OCI-LY7 (cell line): ENCODE data around the gene GMDS. TPM values are rescaled to one million over a fixed set of nuclear protein-coding genes. Genes with fewer than 3 reads are reported as not detected.

Experiments used
- BruUV-seq: library from RNA; stranded (reverse); fragments of 400-500 nt; replicated peaks from 2 replicates; lab custom pipeline; 2021; lab: Mats Ljungman, UMichigan
- CTCF ChIA-PET: fragments of 300-600 bp; sonication (Branson Sonifier 250); formaldehyde crosslinking; loops from one replicate; lab custom pipeline; 2022; ENCODE audit warnings: antibody characterized with exemption; ENCODE audit not compliant: unreplicated experiment; lab: Charles Lee
- POLR2A ChIA-PET: fragments of 300-600 bp; sonication (Branson Sonifier 250); formaldehyde crosslinking; loops from one replicate; lab custom pipeline; 2022; ENCODE audit warnings: antibody characterized with exemption; lab: Charles Lee
- DNase-seq: peaks from one replicate; pipeline ENCODE4 v3.0.0-alpha.2; 2015; ENCODE audit warnings: low spot score
- H2AFZ ChIP-seq: fragments of 200-600 bp; sonication (generic), shearing (Covaris generic); 2 replicates; pipeline ENCODE4 v1.6.1; 2014; ENCODE audit warnings: mild to moderate bottlenecking, antibody characterized with exemption, low read length, moderate library complexity
- H3K27ac ChIP-seq: fragments of 200-600 bp; sonication (generic); 2 replicates; pipeline ENCODE4 v1.5.1; 2014; ENCODE audit warnings: mixed run types, low read depth, mild to moderate bottlenecking, moderate library complexity, low read length, inconsistent platforms; ENCODE audit not compliant: poor library complexity, severe bottlenecking
- H3K36me3 ChIP-seq: fragments of 200-600 bp; sonication (generic); 2 replicates; pipeline ENCODE4 v1.6.1; 2014; ENCODE audit warnings: mild to moderate bottlenecking, antibody characterized with exemption, low read length, moderate library complexity, mixed read lengths; ENCODE audit not compliant: insufficient read depth
- H3K4me1 ChIP-seq: fragments of 200-600 bp; sonication (generic); 2 replicates; pipeline ENCODE4 v1.5.1; 2014; ENCODE audit warnings: mild to moderate bottlenecking, low read length; ENCODE audit not compliant: insufficient read depth, poor library complexity, severe bottlenecking
- H3K4me2 ChIP-seq: fragments of 200-600 bp; sonication (generic); 2 replicates; pipeline ENCODE4 v1.6.1; 2014; ENCODE audit warnings: mild to moderate bottlenecking, low read length
- H3K4me3 ChIP-seq: fragments of 200-600 bp; sonication (generic); 2 replicates; pipeline ENCODE4 v1.5.1; 2014; ENCODE audit warnings: mild to moderate bottlenecking, low read depth, low read length; ENCODE audit not compliant: poor library complexity, severe bottlenecking
- H3K79me2 ChIP-seq: fragments of 200-600 bp; sonication (generic); 2 replicates; pipeline ENCODE4 v1.6.1; 2016; ENCODE audit warnings: low read depth, mild to moderate bottlenecking, low read length, moderate library complexity, mixed read lengths; ENCODE audit not compliant: insufficient read depth
- H3K9me2 ChIP-seq: fragments of 200-600 bp; sonication (generic); 2 replicates; pipeline ENCODE4 v1.6.1; 2016; ENCODE audit warnings: mild to moderate bottlenecking, low read length, mixed read lengths; ENCODE audit not compliant: insufficient read depth
- H3K9me3 ChIP-seq: fragments of 200-600 bp; sonication (generic); 2 replicates; pipeline ENCODE4 v1.6.1; 2014; ENCODE audit warnings: mild to moderate bottlenecking, mixed run types, low read length, mixed read lengths
- H4K20me1 ChIP-seq: fragments of 200-600 bp; sonication (generic); 2 replicates; pipeline ENCODE4 v1.6.1; 2014; ENCODE audit warnings: mild to moderate bottlenecking, antibody characterized with exemption, low read length, moderate library complexity, mixed read lengths; ENCODE audit not compliant: insufficient read depth
- EZH2phosphoT487 ChIP-seq: fragments of 200-600 bp; sonication (generic); IDR thresholded peaks from 2 replicates; pipeline ENCODE4 v1.6.1; 2018; ENCODE audit warnings: low read depth, borderline replicate concordance, mild to moderate bottlenecking, mixed run types, antibody characterized with exemption, low read length, moderate library complexity, mixed read lengths
- intact Hi-C: fragments of 100-400 bp; cut with micrococcal nuclease; formaldehyde crosslinking; loops from one replicate; pipeline ENCODE4 v1.10.0; 2022; ENCODE audit not compliant: unreplicated experiment
- total RNA-seq, 2 experiments: library from RNA; depleted of rRNA in 1 of 2; stranded (reverse); fragments of >200 nt in 1 of 2; shearing (Covaris generic) in 1 of 2; gene quantifications; 2 replicates each; pipeline ENCODE4 v1.2.3, GENCODE V29; 2014 to 2022
- TF ChIP-seq, protein P1 (sequence below): fragments of 200-600 bp; sonication (generic); conservative IDR thresholded peaks from 2 replicates; pipeline ENCODE4 v1.5.1; 2014; ENCODE audit warnings: mild to moderate bottlenecking, antibody characterized with exemption, low read length, moderate library complexity, mixed read lengths

Gene GMDS
- total RNA-seq, 2 experiments from 2014 or later = 9.9 to 26.8 TPM

- TF ChIP-seq, protein P1, sequence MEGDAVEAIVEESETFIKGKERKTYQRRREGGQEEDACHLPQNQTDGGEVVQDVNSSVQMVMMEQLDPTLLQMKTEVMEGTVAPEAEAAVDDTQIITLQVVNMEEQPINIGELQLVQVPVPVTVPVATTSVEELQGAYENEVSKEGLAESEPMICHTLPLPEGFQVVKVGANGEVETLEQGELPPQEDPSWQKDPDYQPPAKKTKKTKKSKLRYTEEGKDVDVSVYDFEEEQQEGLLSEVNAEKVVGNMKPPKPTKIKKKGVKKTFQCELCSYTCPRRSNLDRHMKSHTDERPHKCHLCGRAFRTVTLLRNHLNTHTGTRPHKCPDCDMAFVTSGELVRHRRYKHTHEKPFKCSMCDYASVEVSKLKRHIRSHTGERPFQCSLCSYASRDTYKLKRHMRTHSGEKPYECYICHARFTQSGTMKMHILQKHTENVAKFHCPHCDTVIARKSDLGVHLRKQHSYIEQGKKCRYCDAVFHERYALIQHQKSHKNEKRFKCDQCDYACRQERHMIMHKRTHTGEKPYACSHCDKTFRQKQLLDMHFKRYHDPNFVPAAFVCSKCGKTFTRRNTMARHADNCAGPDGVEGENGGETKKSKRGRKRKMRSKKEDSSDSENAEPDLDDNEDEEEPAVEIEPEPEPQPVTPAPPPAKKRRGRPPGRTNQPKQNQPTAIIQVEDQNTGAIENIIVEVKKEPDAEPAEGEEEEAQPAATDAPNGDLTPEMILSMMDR = no peak
- no peak for TF ChIP-seq EZH2phosphoT487
- Histone ChIP-seq H2AFZ (no peak overlapping the region), H3K9me2 (no peaks in the 10 kb centered on the region), H3K4me3 (no peak overlapping the region), H3K27ac (no peak overlapping the region), H3K4me2 (no peak overlapping the region), H3K36me3 (no peaks in the 10 kb centered on the region), H3K79me2 (no peaks in the 10 kb centered on the region), H3K9me3 (no peaks in the 10 kb centered on the region), H3K4me1 (no peaks in the 10 kb centered on the region), H4K20me1 (no peaks in the 10 kb centered on the region)
- DNase-seq = no peak
- intact Hi-C loops = no loop called here
- ChIA-PET CTCF (no interaction called here), POLR2A (no interaction called here)
- BruUV-seq = no TSS peak
These were observed 654.2 kb downstream of the GMDS start for GRCh38 chr6:1591243-1591642.

- no peaks in the 10 kb centered on the region for H3K9me2 ChIP-seq
- intact Hi-C loops = no loop called here
- no peak overlapping the region for H3K27ac ChIP-seq
- DNase-seq = no peak
- no peaks in the 10 kb centered on the region for H3K4me1 ChIP-seq
- H3K36me3 ChIP-seq = no peaks in the 10 kb centered on the region
- no peak overlapping the region for H3K4me2 ChIP-seq
- CTCF ChIA-PET = no interaction called here
- POLR2A ChIA-PET = no interaction called here
- H4K20me1 ChIP-seq = no peaks in the 10 kb centered on the region
- H3K79me2 ChIP-seq = no peaks in the 10 kb centered on the region
- no peaks in the 10 kb centered on the region for H3K9me3 ChIP-seq
- BruUV-seq = no TSS peak
- H2AFZ ChIP-seq = no peak overlapping the region
- no peak overlapping the region for H3K4me3 ChIP-seq
- TF ChIP-seq, protein P1 = no peak
- no peak for TF ChIP-seq EZH2phosphoT487
These were observed 654.8 kb downstream of the GMDS start for GRCh38 chr6:1590580-1590979.

GRCh38 chr6:1589208-1589607, 656.2 kb downstream of the GMDS start:
- no peak for DNase-seq
- no peaks in the 10 kb centered on the region for H3K4me1 ChIP-seq
- no peaks in the 10 kb centered on the region for H3K9me3 ChIP-seq
- TF ChIP-seq, protein P1 = no peak
- no peak for TF ChIP-seq EZH2phosphoT487
- CTCF ChIA-PET = no interaction called here
- BruUV-seq = no TSS peak
- intact Hi-C loops = no loop called here
- H3K79me2 ChIP-seq = no peaks in the 10 kb centered on the region
- no peak overlapping the region for H3K4me2 ChIP-seq
- no peak overlapping the region for H3K4me3 ChIP-seq
- no peak overlapping the region for H2AFZ ChIP-seq
- POLR2A ChIA-PET = no interaction called here
- H3K27ac ChIP-seq = no peak overlapping the region
- H3K36me3 ChIP-seq = no peaks in the 10 kb centered on the region
- no peaks in the 10 kb centered on the region for H3K9me2 ChIP-seq
- no peaks in the 10 kb centered on the region for H4K20me1 ChIP-seq
